ENCODE data around the gene DHRS12. TPM values are rescaled to one million over a fixed set of nuclear protein-coding genes. Genes with fewer than 3 reads are reported as not detected.

Gene DHRS12
- total and polyA plus RNA-seq, 2 donors from 2014 or later, result 20.4 to 36.1 TPM

- H3K27ac ChIP-seq (ENCODE audit: low read depth in 2 of 2, low read length in 2 of 2), result peak overlapping the region; percentile 98 to 100
- H3K27me3 ChIP-seq (ENCODE audit: control insufficient read depth, insufficient read depth, low read length), result no peaks in the 10 kb centered on the region
- no peaks in the 10 kb centered on the region for H3K9me3 ChIP-seq (ENCODE audit: control insufficient read depth in 2 of 3, insufficient read depth in 1 of 3, low read length in 3 of 3)
- FAIRE-seq, result no peak
- TF ChIP-seq CTCF (IDR thresholded peaks at IDR 0.05; ENCODE audit: borderline replicate concordance, extremely low read depth, insufficient read depth), result no peak
- no peaks in the 10 kb centered on the region for H3K36me3 ChIP-seq (ENCODE audit: control insufficient read depth in 2 of 3, insufficient read depth in 3 of 3, low read length in 3 of 3)
- intact Hi-C loops (cut with DNase I), result no loop called here
- H3K9ac ChIP-seq (ENCODE audit: low read length in 3 of 3), result peak overlapping the region; percentile 31 to 89 (median 85)
- peak overlapping the region; percentile 67 to 84 (median 80) for H3K4me3 ChIP-seq (ENCODE audit: low read length in 3 of 3)
- H3K4me1 ChIP-seq (ENCODE audit: control insufficient read depth in 2 of 3, insufficient read depth in 2 of 3, low read depth in 1 of 3, low read length in 3 of 3), result peaks cover 0 to 32% (median 23%) of the 10 kb centered on the region in 3 donors
- DNase-seq, result peak in 1 of 5 donors; percentile 46
These were observed 571 bp upstream of the DHRS12 start for GRCh38 chr13:51804295-51805172.

GRCh38 chr13:51802631-51803418 lies 1.1 kb downstream of the DHRS12 start:
- DNase-seq (peak in 2 of 5 donors; percentile 40 to 64), FAIRE-seq (no peak)
- Histone ChIP-seq H3K9me3 (ENCODE audit: control insufficient read depth in 2 of 3, insufficient read depth in 1 of 3, low read length in 3 of 3) (no peaks in the 10 kb centered on the region), H3K36me3 (ENCODE audit: control insufficient read depth in 2 of 3, insufficient read depth in 3 of 3, low read length in 3 of 3) (peaks cover 0 to 5% (median 2%) of the 10 kb centered on the region in 3 donors), H3K4me1 (ENCODE audit: control insufficient read depth in 2 of 3, insufficient read depth in 2 of 3, low read depth in 1 of 3, low read length in 3 of 3) (peaks cover 0 to 32% (median 23%) of the 10 kb centered on the region in 3 donors), H3K4me3 (ENCODE audit: low read length in 3 of 3) (peak overlapping the region; percentile 63 to 84 (median 74)), H3K27me3 (ENCODE audit: control insufficient read depth, insufficient read depth, low read length) (no peaks in the 10 kb centered on the region), H3K9ac (ENCODE audit: low read length in 3 of 3) (peak overlapping the region; percentile 15 to 89 (median 47)), H3K27ac (ENCODE audit: low read depth in 2 of 2, low read length in 2 of 2) (peak overlapping the region; percentile 98 to 100)
- intact Hi-C loops (cut with DNase I), result no loop called here
- no peak for TF ChIP-seq CTCF (IDR thresholded peaks at IDR 0.05; ENCODE audit: borderline replicate concordance, extremely low read depth, insufficient read depth)

DNA sequence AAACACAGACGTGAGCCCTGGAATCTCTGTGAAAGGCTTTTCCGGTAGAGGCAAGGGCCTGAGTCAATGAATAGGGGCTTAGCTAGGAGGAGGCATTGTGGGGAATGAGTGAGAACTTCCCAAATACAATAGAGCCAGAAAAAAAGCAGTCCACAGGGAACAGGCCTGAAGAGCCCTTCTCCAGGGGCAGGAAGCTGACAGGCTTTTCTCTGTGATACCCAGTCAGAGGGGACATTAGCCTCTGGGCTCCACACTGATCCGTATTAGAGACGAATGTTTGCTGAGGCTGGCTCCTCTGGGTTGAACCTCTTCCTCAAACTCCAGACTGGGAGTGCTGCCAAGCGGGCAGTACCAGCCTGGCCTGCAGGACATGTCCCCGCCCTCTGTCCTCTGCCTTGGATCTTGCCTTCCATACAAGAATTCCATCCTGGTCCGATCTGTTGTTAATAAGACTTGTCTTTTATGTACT lies 2.3 kb downstream of the DHRS12 start:
- no peaks in the 10 kb centered on the region for H3K27me3 ChIP-seq (ENCODE audit: control insufficient read depth, insufficient read depth, low read length)
- H3K9ac ChIP-seq (ENCODE audit: low read length in 3 of 3), result peak overlapping the region in 1 of 3 donors; percentile 67
- peak overlapping the region; percentile 98 to 100 for H3K27ac ChIP-seq (ENCODE audit: low read depth in 2 of 2, low read length in 2 of 2)
- H3K36me3 ChIP-seq (ENCODE audit: control insufficient read depth in 2 of 3, insufficient read depth in 3 of 3, low read length in 3 of 3), result peaks cover 0 to 10% (median 2%) of the 10 kb centered on the region in 3 donors
- no peak for TF ChIP-seq CTCF (IDR thresholded peaks at IDR 0.05; ENCODE audit: borderline replicate concordance, extremely low read depth, insufficient read depth)
- H3K4me3 ChIP-seq (ENCODE audit: low read length in 3 of 3), result peak overlapping the region in 1 of 3 donors; percentile 9
- intact Hi-C loops (cut with DNase I), result no loop called here
- H3K4me1 ChIP-seq (ENCODE audit: control insufficient read depth in 2 of 3, insufficient read depth in 2 of 3, low read depth in 1 of 3, low read length in 3 of 3), result peaks cover 0 to 31% (median 23%) of the 10 kb centered on the region in 3 donors
- no peak for FAIRE-seq
- peak in 2 of 5 donors; percentile 25 to 88 for DNase-seq
- H3K9me3 ChIP-seq (ENCODE audit: control insufficient read depth in 2 of 3, insufficient read depth in 1 of 3, low read length in 3 of 3), result no peaks in the 10 kb centered on the region

Measured in kidney (tissue), 14 donors.